Activated CD4-positive, alpha-beta T cell treated with anti-CD3 and anti-CD28 coated beads, Interleukin-2, amount 50 U/mL, for 16 hours (primary cell): ENCODE measurements around the gene PYM1.
A peak's percentile ranks its signal among the peaks of the same experiment; 100 is the strongest.
"Not testable (repeated sequence)": the region's sequence is repeated elsewhere in the genome, so short reads cannot be mapped to it uniquely, and the experiment has no call there.

ENCODE experiments used
- DNase-seq: peaks from one replicate; pipeline ENCODE4 v3.0.0-alpha.2; 2020

The PYM1 gene

DNA sequence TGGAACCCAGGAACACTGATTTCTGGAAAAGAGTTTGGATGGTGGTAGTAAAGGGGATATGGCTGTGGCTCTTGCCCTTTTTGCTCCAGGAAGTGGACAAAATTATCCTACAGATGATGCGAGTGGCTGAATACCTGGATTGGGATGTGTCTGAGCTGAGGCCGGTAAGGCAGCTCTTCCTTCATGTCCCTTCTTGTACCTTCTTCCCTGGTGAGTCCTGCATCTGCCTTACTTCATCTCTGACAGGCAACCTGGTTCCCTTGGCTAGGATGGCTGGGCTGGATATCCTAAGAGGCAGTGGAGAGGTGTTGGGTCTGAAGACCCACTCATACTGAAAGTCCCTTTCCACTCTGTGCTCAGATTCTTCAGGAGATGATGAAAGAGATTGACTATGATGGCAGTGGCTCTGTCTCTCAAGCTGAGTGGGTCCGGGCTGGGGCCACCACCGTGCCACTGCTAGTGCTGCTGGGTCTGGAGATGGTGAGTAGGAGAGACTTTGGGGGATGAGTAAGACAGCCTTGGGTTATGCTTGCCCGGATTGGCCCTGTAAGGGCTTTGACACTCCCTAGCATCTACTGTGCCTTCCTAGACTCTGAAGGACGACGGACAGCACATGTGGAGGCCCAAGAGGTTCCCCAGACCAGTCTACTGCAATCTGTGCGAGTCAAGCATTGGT is 11.3 kb upstream of the PYM1 start:
- DNase-seq, result no peak

DNA sequence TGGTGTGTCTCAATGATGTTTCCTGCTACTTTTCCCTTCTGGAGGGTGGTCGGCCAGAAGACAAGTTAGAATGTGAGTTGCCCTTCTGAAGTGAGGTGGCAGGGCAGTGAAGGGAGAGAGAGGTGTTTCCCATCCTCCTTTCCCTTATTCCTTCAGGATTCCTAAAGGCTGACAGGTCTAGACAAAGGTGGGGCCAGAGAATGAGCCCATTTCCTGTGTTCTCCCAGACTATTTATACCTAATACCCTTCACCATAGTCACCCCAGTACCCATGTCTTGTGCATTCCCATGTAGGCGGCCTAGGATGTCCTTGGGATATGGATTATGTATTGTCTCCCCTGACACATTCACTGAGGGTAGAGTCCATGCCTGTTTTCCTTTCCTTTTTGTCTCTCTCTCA is 10.3 kb upstream of the PYM1 start:
- no peak for DNase-seq

DNA sequence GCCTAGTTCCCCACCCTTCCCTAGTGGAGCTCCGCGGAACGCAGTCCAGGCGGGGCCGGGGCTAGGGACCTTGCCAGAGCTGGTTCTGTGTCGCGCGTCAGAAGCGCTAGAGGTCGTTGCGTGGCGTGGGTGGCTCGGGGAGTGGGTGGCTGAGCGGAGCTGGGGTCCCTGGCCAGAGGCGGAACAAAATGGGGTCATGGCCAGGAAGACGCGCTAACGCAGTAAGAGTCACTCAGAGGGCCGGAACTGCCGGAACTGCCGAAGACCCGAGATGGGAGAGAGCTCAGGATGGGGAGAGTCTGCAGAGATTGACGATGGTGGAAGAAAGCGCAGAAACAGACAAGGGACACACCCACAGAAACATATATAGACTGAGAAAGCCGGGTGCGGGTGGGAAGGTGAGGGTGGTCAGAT is 8.1 kb upstream of the PYM1 start:
- DNase-seq, result no peak

DNA sequence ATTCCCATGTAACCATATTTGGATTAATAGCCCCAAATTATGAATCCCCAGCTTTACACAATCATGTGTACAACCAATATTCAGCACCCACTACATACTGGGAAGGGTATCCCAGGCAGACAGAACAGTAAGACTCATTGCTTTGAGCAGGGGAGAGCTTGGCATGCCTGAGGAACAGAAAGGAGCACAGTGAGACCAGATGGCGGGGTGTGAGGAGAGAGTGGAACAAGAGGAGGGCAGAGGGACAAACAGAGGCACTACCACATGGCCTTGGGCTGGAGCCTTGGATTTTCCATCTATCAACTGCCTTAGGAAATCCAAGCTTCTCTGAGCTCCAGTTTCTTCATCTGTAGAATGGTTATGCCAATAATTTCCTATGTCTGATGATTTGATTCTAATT is 7.1 kb upstream of the PYM1 start:
- DNase-seq, result no peak

DNA sequence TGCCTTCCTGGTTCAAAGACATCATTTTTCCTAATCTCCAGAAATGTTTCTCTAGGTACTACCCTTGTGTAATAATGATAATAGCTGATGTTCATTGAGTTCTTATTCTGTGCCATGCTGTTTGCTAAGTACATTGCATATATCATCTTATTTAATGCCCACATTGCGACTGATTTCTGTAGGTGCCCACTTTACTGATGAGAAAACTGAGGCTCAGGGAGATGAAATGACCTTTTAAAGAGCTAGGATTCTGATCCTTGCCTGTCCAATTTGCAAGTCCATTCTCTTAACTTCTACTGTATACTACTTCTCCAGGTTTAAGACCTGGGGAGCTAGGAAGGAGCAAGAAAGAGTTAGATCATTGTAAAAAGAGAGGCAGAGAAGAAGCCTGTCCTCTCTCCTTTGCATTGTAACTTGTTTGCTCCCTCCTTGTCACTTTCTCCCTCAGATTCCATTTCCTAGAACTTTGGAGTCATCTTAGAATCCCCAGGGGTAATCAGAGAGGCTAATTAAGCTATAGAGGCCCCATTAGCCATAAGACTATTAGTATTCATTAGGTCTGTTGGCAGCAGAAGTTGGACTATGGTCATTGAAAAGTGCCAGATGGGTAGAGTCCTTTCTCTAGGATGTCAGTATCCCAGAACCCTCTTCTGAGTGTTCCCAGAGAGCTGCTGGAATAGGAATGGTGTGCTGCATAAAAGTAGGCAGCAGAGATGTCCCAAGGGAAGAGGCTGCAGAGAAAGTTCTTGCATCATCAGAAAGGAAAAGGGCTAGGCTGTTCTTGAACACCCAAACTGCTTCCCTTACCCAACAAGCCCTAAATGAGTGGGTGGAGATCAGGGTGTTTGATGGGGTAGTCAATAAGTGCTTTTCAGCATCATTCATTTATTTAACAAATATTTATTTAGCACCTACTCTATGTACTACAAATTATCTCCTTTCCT is 6.4 kb upstream of the PYM1 start:
- DNase-seq, result no peak

DNA sequence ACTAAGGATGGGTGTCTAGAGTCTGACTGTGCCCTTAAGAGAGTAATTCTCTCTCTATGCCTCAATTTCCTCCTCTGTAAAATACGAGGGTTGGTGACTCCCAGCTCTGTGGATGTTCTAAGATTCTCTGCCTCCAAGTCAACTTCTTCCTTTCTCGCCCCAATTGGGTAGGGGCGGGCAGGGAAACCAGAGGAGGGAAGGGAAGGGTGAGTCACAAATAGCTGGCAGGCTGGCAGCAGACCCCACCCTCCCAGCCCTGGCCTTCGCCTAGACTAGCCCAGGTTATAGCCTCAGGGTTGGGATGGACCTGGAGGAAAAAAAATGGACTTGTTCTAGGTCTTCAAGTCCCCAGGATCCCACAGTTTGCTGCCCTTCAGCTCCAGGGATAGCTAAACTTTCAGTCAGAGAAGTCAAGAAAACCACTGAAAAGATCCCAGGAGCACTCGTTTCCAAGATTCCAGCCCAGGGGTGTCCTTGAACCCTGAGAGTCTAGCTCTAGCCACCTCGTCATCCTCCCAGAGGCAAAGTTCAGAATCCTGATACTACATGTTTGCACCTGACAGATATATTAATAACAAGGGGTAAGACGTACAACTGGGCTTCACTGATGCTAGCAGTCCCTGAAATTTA is 5.6 kb upstream of the PYM1 start:
- no peak for DNase-seq

DNA sequence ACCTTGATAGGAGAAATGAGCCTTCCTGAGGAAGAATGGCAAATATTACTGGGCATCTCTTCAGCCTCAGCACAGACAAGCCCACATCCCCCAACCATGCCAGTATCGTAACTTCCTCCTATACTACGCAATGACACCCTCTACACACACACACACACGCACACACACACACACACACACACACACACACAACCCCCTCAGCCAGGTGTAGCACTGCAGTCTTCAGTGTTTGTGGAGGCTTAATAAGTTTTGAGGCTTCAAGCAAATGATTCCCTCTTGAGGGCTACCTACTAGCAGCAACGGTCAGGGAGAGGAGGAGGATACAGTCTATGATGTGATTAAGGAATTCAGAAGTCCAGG is 4.8 kb upstream of the PYM1 start:
- DNase-seq, result peak; percentile 59

DNA sequence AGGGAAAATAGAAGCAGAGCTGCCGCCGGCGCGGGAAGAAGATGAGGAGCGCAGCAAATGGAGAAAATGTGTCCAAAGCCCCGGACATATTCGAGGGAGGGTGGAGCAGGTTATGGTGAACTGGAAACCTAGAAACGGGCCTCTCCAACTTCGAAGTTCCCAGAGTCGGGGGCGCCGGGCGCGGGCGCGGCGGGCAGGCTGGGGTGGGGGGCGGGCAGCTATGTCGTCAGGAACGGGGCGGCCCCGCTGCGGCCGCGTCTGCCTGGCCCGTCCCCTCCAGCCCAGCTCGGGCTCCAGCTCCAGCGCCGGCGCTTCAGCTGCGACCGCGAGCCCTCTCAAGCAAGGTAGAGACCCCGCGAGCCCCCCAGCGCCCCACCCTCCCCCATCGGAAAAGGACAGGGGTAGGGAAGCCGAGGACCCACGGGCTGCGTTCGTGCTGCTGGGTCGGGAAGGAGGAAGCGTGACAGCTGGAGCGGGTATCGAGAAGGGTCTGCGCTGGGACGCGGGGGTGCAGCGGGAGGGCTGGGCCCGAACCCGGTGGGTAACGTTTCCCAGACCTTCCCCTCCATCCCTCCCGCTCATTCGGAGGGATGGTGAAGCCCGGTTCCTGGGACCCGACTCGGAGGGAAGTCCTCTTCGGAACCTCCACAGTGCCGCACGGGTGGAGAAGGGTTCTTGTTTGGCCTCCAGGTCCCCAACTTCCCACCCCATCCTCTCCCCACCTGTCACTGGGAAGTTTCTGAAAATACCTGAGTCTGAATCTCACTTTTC is 4.3 kb upstream of the PYM1 start:
- no peak for DNase-seq

DNA sequence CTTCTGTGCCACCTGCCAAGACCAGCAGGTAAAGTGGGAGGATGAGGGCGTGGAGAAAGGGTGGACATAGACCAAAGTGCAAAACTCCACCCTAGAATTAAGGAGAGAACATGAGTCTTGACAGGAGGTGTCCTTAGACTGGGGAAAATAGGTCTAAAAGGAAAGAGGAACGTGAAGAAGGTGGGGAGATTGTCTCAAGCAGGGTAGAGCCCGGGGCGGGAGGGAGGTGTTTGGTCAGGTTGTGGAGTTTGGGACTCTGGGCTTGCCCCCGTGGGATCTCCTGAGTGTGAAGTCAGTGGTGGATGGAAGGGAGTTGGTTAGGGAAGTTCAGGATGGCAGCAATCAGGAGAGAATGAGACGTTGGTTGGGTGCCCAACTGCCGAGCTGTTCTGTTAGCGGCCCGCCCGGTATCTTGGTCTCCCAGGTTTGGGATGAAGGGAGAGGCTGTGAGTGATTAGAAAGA is 3.7 kb upstream of the PYM1 start:
- DNase-seq, result no peak

DNA sequence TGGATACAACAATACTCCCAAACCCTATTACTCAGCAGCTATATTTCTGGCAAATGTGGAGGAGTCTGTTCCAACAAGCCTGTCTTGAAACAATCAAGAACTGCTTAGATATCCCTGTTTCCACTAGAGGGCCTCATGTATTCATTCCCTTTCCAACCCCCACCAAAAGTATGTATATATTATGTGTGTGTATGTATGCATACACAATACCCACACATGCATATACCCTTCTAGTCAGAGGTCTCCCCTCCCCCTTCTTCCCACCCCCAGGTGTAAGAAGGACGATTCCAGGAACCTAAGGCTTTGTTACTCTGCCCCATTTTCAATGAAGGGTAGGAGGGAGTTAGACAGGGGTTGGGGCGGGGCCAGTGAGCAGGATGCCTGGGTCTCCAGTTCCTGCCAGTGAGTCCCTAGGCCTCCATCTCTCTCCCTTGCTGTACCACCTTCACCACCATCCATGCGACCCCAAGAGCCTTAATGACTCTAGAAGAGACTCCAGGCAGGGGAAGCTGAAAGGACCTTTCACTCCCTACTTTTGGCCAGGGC is 3.1 kb upstream of the PYM1 start, which contains the start of gene DGKA:
Gene DGKA, plus strand, starts transcription at position 392 of the 546 bp plus-strand sequence. CDS start 5,342 bp downstream, outside the sequence.
- peak; percentile 87 for DNase-seq

DNA sequence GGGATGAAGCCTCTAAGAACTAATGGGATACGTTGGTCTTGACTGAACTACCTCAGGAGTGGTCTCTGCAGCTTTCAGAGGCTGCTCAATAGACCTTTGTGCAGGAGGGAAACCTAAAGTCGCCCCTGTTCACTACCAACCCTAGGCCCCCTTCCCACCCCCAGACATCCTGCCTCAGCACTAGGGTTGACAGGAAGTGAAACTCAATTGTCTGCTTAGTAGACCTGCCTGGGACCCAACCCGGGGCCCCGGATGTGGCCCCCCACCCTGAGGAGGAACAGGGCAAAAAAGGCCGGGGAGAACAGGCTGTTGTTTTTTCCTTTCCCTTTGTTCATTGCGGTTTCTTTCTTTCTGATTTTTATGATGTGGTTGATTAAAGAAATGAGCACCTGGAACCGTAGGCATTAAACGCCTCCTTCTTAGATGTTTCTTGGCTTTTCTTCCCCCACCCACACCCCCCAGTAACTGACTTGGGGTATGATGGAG is 1.7 kb upstream of the PYM1 start:
- DNase-seq, result peak; percentile 93

DNA sequence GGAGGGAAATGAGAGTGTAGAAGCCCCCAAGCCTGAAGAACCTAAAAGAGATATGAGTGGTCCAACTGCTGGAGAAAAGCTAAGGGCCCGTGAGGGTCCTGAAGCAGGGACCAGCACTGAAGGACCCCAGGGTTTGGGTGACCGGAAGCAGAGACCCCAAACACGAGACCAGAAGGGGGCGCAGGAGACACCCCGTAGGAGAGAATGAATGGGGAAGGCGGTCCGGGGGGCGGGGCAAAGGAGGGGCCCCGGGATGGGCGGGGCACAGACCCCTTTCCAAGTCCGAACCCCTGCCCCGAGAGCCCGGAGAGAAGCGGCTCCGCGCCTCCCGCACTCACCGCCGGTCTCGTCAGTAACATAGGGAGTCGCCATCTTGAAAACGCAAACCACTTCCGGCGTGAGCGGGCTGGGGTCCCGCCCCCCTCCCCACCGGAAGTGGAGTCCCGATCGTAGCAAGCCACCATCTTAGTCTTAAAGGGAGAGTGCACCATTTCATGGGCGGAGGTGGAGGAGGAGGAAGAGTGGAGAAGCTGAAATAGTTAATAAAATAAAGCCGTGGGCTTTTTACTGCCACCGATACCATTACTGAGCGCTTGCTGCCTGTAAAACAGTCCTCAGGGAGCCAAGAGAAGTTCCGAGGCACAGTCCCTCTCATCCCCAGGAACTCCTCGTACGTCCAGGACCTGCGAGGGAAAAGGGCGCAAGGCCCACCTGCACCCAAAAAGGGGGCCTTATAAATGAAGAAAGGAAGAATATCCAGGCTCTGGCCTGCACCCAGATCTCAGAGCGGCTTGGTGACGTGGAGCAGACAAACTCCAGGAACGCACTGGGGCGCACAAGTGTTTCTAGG is 731 bp downstream of the PYM1 start:
- DNase-seq, result peak; percentile 95

DNA sequence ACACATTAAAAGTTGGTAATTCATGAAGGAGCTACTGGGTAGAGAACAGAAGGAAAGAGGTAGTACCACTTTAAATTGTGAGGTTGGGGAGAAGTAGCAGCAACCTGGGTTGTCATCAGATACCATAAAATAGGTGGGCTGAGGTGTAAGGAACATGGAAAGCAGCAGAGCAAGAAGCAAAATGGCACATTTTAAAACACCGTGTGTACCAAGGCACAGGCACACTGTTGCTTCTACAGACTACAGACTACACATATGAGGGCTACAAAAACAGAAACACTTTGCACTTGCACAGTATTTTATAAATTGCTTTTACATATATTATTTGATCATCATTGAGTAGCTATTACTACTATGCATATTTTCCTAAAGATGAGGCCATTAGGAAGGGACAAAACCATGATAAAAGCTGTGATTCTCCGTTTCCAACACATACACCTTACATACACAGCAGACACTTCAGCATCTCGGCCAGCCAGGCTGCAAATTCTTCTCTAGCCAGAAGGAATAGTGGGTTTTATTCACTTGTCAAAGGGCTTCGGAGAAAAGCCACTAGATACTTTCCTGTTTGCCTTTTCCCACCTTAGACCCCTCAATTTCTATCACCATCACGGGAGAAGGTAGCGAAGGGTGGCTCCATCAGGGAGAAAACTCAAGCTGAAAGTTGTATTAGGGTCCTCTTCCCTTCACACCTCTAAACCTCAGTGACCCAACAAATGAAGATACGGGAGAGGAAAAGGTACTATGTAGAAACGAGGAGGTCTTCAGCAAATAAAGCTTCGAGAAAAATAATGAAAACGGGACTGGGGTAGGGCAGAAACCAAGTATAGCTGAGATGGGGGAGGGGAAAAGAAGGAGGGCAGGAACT is 1.6 kb downstream of the PYM1 start:
- no peak for DNase-seq

DNA sequence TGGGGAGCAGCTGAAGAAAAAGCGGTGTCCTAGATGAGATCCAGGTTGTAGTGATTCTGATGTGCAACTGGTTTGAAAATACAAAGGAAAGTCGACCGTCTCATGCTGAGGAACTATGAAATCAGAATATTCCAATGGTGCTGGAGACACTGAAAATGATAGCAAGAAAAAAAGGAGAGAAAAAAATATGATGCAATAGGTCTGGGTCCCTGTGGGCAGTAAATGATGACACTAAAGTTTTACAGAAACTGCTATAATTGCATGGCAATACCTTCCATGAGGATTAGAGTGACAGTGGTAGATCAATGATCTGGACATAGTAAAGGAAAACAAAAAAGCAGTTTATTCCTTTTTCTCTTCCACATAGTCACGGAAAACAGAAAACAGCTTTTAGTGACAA is 2.3 kb downstream of the PYM1 start:
- no peak for DNase-seq

DNA sequence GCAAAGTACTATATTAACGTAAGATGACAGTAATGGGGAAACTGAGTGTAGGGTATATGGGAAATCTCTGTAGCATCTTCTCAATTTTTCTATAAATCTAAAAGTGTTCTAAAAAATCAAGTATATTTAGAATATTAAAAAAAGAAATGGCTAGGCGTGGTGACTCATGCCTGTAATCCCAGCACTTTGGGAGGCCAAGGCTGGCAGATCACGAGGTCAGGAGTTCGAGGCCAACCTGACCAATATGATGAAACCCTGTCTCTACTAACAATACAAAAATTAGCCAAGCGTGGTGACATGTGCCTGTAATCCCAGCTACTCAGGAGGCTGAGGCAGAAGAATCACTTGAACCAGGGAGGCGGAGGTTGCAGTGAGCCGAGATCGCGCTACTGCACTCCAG is 4.0 kb downstream of the PYM1 start:
- DNase-seq, result not testable (repeated sequence)

DNA sequence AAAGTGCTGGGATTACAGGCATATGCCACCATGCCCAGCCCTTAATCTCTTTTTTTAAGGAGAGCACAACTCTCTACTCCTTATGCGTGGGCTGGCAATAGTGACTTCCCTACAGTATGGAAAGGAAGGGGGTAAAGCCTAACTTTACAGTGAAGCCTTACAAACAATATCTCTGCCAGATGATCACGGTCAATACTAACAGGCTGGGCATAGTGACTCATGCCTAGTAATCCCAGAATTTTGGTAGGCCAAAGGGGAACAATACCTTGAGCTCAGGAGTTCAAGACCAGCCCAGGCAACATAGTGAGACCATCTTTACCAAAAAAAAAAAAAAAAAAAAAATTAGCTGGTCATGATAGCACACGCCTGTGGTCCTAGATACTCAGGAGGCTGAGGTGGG is 5.6 kb downstream of the PYM1 start:
- no peak for DNase-seq

DNA sequence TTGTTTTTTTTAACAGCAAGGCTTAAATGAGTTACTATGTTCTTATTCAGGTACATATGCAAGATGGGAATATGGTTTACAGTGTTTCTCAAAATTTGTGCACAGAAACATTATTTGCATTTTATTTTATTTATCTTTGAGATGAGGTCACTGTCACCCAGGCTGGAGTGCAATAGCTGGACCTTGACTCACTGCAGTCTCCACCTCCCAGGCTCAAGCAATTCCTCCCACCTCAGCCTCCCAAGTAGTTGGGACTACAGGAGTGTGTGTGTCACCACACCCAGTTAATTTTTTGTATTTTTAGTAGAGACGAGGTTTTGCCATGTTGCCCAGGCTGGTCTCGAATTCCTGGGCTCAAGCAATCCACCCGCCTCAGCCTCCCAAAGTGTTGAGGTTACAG is 8.7 kb downstream of the PYM1 start:
- not testable (repeated sequence) for DNase-seq

DNA sequence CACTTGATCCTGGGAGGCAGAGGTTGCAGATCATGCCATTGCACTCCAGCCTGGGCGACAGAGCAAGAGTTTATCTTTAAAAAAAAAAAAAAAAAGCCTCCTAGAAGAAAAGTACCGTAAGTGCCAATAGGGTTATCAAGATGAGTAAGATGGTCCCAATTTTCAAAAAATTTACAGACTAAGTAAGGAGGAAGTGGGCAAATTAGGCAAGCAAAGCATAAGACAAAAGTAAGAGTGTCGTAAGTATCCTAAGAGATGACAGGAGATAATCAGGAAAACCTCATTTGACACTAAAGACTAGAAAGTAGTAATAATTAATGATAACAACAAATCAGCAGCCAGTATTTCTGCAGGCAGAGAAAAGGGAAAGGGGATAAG is 12.2 kb downstream of the PYM1 start:
- DNase-seq, result no peak

DNA sequence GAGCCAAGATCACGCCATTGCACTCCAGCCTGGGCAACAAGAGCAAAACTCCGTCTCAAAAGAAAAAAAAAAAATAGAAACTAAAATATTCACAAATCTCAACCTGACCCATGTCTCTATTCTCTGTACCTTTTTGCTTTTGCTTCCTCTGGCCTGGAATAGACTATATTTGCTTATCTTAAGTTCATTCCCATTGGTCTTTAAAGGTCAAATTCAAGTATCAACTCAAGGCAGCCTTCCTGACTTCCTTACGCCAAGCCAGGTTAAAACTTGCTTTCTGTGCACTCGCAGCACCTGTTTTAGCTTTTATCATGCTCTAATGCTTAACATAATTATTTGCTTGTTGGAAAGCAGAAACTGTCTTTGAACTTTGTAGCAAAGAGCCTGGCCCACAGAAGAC is 14.8 kb downstream of the PYM1 start:
- DNase-seq, result no peak

DNA sequence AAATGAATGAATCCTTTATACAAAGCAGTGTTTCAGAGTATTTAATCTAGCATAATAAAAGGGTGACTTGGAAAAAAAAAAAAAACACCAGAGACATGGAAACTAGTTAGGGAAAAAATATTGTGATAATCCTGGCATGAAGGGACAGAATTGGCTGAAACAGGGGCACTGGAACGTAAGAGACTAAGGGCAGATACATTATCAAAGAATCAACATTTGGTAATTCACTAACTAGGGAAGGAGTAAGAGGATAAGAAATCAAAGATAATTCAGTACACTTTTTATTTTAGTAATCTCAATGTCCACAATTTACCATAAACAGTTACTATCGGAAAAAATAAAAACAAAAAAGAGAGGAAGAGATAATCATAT is 18.2 kb downstream of the PYM1 start:
- DNase-seq, result no peak
